SK-N-SH (cell line): ENCODE measurements around the gene TMTC2. TPM values are rescaled to one million over a fixed set of nuclear protein-coding genes. Genes with fewer than 3 reads are reported as not detected.

ENCODE experiments used
- CTCF ChIA-PET: fragments of 300-600, 350-600 bp; formaldehyde crosslinking; extraction: SDS; loops from one replicate; lab custom pipeline; 2021; lab: Yijun Ruan, JAX
- POLR2A ChIA-PET: fragments of 350-600 bp; sonication (Branson Sonifier 250); formaldehyde crosslinking; extraction: SDS; loops from one replicate; lab custom pipeline; 2020; ENCODE audit warnings: antibody characterized with exemption, inconsistent platforms; lab: Yijun Ruan, JAX
- DNase-seq: peaks from one replicate; pipeline ENCODE4 v3.0.0; 2012
- H2AFZ ChIP-seq: fragments of 200-600 bp; sonication (generic); 2 replicates; pipeline ENCODE4 v1.8.1; 2016; ENCODE audit warnings: antibody characterized with exemption, mild to moderate bottlenecking, low read depth
- H3F3A ChIP-seq: fragments of 200-600 bp; sonication (generic); replicated peaks from 2 replicates; pipeline ENCODE3; 2016; ENCODE audit warnings: antibody characterized with exemption, mild to moderate bottlenecking; ENCODE audit not compliant: insufficient read depth
- H3K27ac ChIP-seq, 2 experiments: fragments of 200-500 bp in 1 of 2; fragments of 200-600 bp in 1 of 2; sonication (Bioruptor generic) in 1 of 2; sonication (generic), shearing (Covaris generic) in 1 of 2; 2 replicates each; pipeline versions ENCODE4 v1.5.1 to v1.6.1; 2014 to 2016; ENCODE audit warnings: low read depth in 2 of 2, inconsistent platforms in 1 of 2, low read length in 1 of 2, mild to moderate bottlenecking in 1 of 2, mixed read lengths in 1 of 2
- H3K27me3 ChIP-seq: fragments of 200-600 bp; sonication (generic), shearing (Covaris generic); 2 replicates; pipeline ENCODE4 v1.6.1; 2016; ENCODE audit warnings: mixed run types; ENCODE audit not compliant: insufficient read depth
- H3K36me3 ChIP-seq, 2 experiments: fragments of 200-500 bp in 1 of 2; fragments of 200-600 bp in 1 of 2; sonication (Bioruptor generic) in 1 of 2; sonication (generic) in 1 of 2; replicated peaks in 1 of 2; 2 replicates each; pipeline versions ENCODE3 to v1.5.1; 2014 to 2016; ENCODE audit warnings: low read length in 1 of 2, mild to moderate bottlenecking in 1 of 2; ENCODE audit not compliant: insufficient read depth in 2 of 2, control insufficient read depth in 1 of 2
- H3K4me1 ChIP-seq, 2 experiments: fragments of 200-500 bp in 1 of 2; fragments of 200-600 bp in 1 of 2; sonication (Bioruptor generic) in 1 of 2; sonication (generic), shearing (Covaris generic) in 1 of 2; 2 replicates each; pipeline versions ENCODE4 v1.5.1 to v1.6.1; 2014 to 2016; ENCODE audit warnings: low read depth in 1 of 2, low read length in 1 of 2, mixed run types in 1 of 2; ENCODE audit not compliant: insufficient read depth in 2 of 2, control insufficient read depth in 1 of 2
- H3K4me2 ChIP-seq: fragments of 200-600 bp; sonication (generic), shearing (Covaris generic); 2 replicates; pipeline ENCODE4 v1.6.1; 2017; ENCODE audit warnings: mixed run types
- H3K4me3 ChIP-seq, 2 experiments: fragments of 200-500 bp in 1 of 2; fragments of 200-600 bp in 1 of 2; sonication (Bioruptor generic) in 1 of 2; sonication (generic), shearing (Covaris generic) in 1 of 2; 2 replicates each; pipeline versions ENCODE4 v1.5.1 to v1.8.1; 2014 to 2016; ENCODE audit warnings: low read depth in 2 of 2, inconsistent platforms in 1 of 2, low read length in 1 of 2, mild to moderate bottlenecking in 1 of 2, mixed read lengths in 1 of 2, moderate library complexity in 1 of 2
- H3K79me2 ChIP-seq: fragments of 200-600 bp; sonication (generic); 2 replicates; pipeline ENCODE4 v1.8.1; 2017; ENCODE audit warnings: mild to moderate bottlenecking; ENCODE audit not compliant: insufficient read depth
- H3K9ac ChIP-seq: fragments of 200-600 bp; sonication (generic); 2 replicates; pipeline ENCODE4 v1.6.1; 2017; ENCODE audit warnings: mixed run types
- H3K9me2 ChIP-seq: fragments of 200-600 bp; sonication (generic); 2 replicates; pipeline ENCODE4 v1.6.1; 2017; ENCODE audit warnings: mixed run types
- H3K9me3 ChIP-seq: fragments of 200-600 bp; sonication (generic); 2 replicates; pipeline ENCODE4 v1.6.1; 2017; ENCODE audit warnings: mixed run types, mild to moderate bottlenecking, moderate library complexity
- H4K20me1 ChIP-seq: fragments of 200-600 bp; sonication (generic); 2 replicates; pipeline ENCODE4 v1.6.1; 2017; ENCODE audit warnings: mild to moderate bottlenecking, mixed run types; ENCODE audit not compliant: insufficient read depth
- ELF1 ChIP-seq: IDR thresholded peaks from 2 replicates; pipeline ENCODE4 v1.4.0; 2012
- EP300 ChIP-seq, 2 experiments: IDR thresholded peaks; 2 replicates each; pipeline versions ENCODE4 v1.4.0 to v1.6.1; 2012; ENCODE audit warnings: borderline replicate concordance in 1 of 2, low read depth in 1 of 2, low read length in 1 of 2
- FOSL2 ChIP-seq: IDR thresholded peaks from 2 replicates; pipeline ENCODE4 v1.4.0; 2012; ENCODE audit warnings: low read depth, mild to moderate bottlenecking, moderate library complexity, borderline replicate concordance
- IRF3 ChIP-seq: fragments of 150-350 bp; IDR thresholded peaks from 2 replicates; pipeline ENCODE4 v1.6.1; 2016; ENCODE audit warnings: mild to moderate bottlenecking, low read depth, low read length
- JUND ChIP-seq: IDR thresholded peaks from 2 replicates; pipeline ENCODE4 v1.4.0; 2012
- MEF2A ChIP-seq: IDR thresholded peaks from 2 replicates; pipeline ENCODE4 v1.4.0; 2012; ENCODE audit warnings: low read depth, borderline replicate concordance
- NFIC ChIP-seq: IDR thresholded peaks from 2 replicates; pipeline ENCODE4 v1.4.0; 2012; ENCODE audit warnings: borderline replicate concordance
- POLR2AphosphoS5 ChIP-seq: IDR thresholded peaks from 2 replicates; pipeline ENCODE4 v1.6.1; 2012; ENCODE audit warnings: low read depth, low read length
- REST ChIP-seq: IDR thresholded peaks from 2 replicates; pipeline ENCODE4 v1.6.1; 2012; ENCODE audit warnings: mild to moderate bottlenecking, low read depth, low read length, moderate library complexity
- RXRA ChIP-seq: IDR thresholded peaks from 2 replicates; pipeline ENCODE4 v1.4.0; 2012; ENCODE audit warnings: low read depth, mild to moderate bottlenecking, borderline replicate concordance
- TCF12 ChIP-seq: IDR thresholded peaks from 2 replicates; pipeline ENCODE4 v1.4.0; 2012
- WGBS: methylation state at CpG from one replicate; pipeline ENCODE4 v1.1.6; 2017; ENCODE audit warnings: low lambda C conversion rate; 5-methylcytosine and 5-hydroxymethylcytosine counted together
- polyA plus RNA-seq, 3 experiments: library from polyadenylated mRNA; depleted of rRNA; stranded (reverse); fragments of >200 nt; gene quantifications; 2 replicates each; pipeline ENCODE4 v1.2.3, GENCODE V29; 2012
- TF ChIP-seq, protein P1 (sequence below): IDR thresholded peaks from 2 replicates; pipeline ENCODE4; 2012
- TF ChIP-seq, protein P2 (sequence below): IDR thresholded peaks from 2 replicates; pipeline ENCODE4 v1.4.0; 2012; ENCODE audit warnings: low read depth

TMTC2 gene
- polyA plus RNA-seq, 1 of the 3 experiments (the other 2 are of a cell fraction), result 4.1 TPM

DNA sequence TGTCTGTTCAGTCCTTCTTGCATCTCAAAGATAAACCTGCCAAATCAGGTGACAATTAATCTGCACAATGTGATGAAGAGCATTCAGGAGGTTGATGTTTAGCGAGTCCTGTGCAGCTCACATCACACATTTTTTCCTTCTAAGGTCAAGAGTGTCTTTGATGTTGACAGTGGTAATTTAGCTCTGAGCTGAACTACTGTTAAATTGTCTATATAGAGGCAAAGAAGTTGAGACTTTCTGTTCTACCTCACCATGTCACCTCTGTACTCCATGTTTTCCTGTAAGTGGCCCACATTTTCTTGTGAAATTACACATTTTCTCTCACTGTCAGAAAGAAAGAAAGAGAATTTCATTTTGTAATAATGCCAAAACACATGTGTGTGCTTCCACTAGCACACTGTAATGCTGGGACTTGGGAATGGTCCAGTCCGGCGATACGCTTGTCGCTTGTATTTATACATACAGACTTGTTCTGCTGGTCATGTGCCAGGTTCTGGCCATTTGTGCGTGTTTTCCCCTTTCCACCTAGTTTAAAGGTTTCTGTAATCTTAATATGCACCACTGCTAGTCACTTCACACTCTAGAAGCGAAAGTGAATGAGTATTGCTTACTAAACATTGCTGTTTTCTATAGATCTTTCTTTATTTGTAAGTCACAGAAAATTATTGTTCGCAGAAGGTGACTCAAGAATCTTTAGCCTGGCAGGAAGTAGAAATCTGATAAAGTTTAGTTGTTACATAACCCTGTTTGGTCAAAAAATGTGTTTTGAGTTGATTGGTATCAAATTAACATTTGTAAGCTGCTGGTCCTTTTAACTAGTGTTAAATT is 328.9 kb downstream of the TMTC2 start:
- peaks cover 3 to 4% of the 10 kb centered on the region in 2 experiments; a peak in 2 of 4 replicates for H3K4me1 ChIP-seq
- no peaks in the 10 kb centered on the region for H3K27me3 ChIP-seq
- peak; percentile 2; the same call in 1 of the 2 replicates for TF ChIP-seq RXRA
- TF ChIP-seq, protein P1, sequence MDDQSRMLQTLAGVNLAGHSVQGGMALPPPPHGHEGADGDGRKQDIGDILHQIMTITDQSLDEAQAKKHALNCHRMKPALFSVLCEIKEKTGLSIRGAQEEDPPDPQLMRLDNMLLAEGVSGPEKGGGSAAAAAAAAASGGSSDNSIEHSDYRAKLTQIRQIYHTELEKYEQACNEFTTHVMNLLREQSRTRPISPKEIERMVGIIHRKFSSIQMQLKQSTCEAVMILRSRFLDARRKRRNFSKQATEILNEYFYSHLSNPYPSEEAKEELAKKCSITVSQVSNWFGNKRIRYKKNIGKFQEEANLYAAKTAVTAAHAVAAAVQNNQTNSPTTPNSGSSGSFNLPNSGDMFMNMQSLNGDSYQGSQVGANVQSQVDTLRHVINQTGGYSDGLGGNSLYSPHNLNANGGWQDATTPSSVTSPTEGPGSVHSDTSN, result no peak
- no peak for DNase-seq
- no peak overlapping the region for H3K9ac ChIP-seq
- H3K4me2 ChIP-seq, result peak overlapping the region; percentile 64
- H2AFZ ChIP-seq, result no peak overlapping the region
- H3K79me2 ChIP-seq, result no peaks in the 10 kb centered on the region
- peaks cover 3 to 6% of the 10 kb centered on the region in 2 experiments for H3K36me3 ChIP-seq
- no peaks in the 10 kb centered on the region for H3K9me2 ChIP-seq
- peak overlapping the region; percentile 49 to 78; a peak in 3 of 4 replicates for H3K27ac ChIP-seq
- ChIA-PET CTCF (interaction anchor here (1.2 to 1.5 kb wide), 2 partner anchors 11 to 808 kb away, joined by 3 to 4 read pairs; no protein-coding TSS in a partner anchor), POLR2A (no interaction called here)
- H3K9me3 ChIP-seq, result no peaks in the 10 kb centered on the region; the same call in 1 of the 2 replicates
- H3F3A ChIP-seq, result peaks cover 12% of the 10 kb centered on the region
- 64% methylated on average over 8 of the region's 8 CpGs for WGBS
- H4K20me1 ChIP-seq, result no peaks in the 10 kb centered on the region
- H3K4me3 ChIP-seq, result peak overlapping the region; percentile 22 to 52; a peak in 2 of 4 replicates

DNA sequence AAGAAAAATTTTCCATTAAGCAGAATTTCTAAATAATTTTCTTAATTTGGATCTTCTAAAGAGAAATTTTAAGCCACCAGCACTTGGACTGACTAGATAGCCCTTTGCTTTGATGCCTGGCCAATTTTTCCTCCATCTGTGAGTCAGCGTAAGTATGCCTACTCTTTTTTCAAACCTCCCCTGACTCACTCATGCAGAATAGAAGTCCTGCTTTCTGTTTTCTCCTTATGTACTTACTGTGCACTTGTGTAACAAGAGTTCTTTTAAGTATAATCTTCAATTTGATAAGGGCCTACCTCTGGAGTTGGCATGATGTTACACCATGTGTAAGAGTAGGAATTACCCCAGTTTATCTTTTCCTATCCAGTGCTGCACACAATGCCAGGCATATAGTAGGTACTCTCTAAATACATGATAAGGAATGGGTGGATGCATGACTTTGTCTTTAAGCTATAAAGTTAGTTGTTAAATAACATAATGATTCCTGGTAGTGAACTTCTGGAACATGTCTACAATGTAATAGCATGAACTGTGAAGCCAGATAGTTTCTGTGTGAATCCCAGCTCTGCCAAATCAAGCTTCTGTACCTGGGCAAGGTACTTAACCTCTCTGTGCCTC is 329.6 kb downstream of the TMTC2 start:
- H3F3A ChIP-seq, result peaks cover 12% of the 10 kb centered on the region
- H3K9ac ChIP-seq, result no peak overlapping the region
- H3K27me3 ChIP-seq, result no peaks in the 10 kb centered on the region
- ChIA-PET POLR2A (no interaction called here), CTCF (interaction anchor here (1.2 to 1.5 kb wide), 2 partner anchors 12 to 807 kb away, joined by 3 to 4 read pairs; no protein-coding TSS in a partner anchor)
- peak overlapping the region in 1 of 2 experiments; percentile 52; a peak in 1 of 4 replicates for H3K4me3 ChIP-seq
- H3K4me2 ChIP-seq, result peak overlapping the region; percentile 64; the same call in 1 of the 2 replicates
- H3K36me3 ChIP-seq, result peaks cover 0 to under 1% of the 10 kb centered on the region in 2 experiments
- H3K27ac ChIP-seq, result peak overlapping the region; percentile 49 to 78; a peak in 2 of 4 replicates
- peaks cover 3 to 4% of the 10 kb centered on the region in 2 experiments; a peak in 2 of 4 replicates for H3K4me1 ChIP-seq
- no peaks in the 10 kb centered on the region for H3K79me2 ChIP-seq
- TF ChIP-seq FOSL2 (peak; percentile 84), MEF2A (no peak), NFIC (peak; percentile 92), REST (no peak), IRF3 (no peak), JUND (peak; percentile 79), RXRA (peak; percentile 19; the same call in 1 of the 2 replicates), POLR2AphosphoS5 (peak; percentile 38; the same call in 1 of the 2 replicates), ELF1 (no peak), TCF12 (peak; percentile 71), EP300 (IDR thresholded peaks at IDR 0.05; ENCODE audit: borderline replicate concordance in 1 of 2, low read depth in 1 of 2, low read length in 1 of 2) (peak in 1 of 2 experiments; percentile 34; a peak in 2 of 4 replicates)
- TF ChIP-seq, protein P2, sequence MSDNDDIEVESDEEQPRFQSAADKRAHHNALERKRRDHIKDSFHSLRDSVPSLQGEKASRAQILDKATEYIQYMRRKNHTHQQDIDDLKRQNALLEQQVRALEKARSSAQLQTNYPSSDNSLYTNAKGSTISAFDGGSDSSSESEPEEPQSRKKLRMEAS, result no peak
- DNase-seq, result no peak
- no peaks in the 10 kb centered on the region for H3K9me3 ChIP-seq
- WGBS, result 4% methylated on average over 1 of the region's 1 CpG
- H4K20me1 ChIP-seq, result no peaks in the 10 kb centered on the region
- H3K9me2 ChIP-seq, result no peaks in the 10 kb centered on the region
- no peak overlapping the region for H2AFZ ChIP-seq
